Measurements from ENCODE around the gene WNK2.

WNK2 gene

DNA sequence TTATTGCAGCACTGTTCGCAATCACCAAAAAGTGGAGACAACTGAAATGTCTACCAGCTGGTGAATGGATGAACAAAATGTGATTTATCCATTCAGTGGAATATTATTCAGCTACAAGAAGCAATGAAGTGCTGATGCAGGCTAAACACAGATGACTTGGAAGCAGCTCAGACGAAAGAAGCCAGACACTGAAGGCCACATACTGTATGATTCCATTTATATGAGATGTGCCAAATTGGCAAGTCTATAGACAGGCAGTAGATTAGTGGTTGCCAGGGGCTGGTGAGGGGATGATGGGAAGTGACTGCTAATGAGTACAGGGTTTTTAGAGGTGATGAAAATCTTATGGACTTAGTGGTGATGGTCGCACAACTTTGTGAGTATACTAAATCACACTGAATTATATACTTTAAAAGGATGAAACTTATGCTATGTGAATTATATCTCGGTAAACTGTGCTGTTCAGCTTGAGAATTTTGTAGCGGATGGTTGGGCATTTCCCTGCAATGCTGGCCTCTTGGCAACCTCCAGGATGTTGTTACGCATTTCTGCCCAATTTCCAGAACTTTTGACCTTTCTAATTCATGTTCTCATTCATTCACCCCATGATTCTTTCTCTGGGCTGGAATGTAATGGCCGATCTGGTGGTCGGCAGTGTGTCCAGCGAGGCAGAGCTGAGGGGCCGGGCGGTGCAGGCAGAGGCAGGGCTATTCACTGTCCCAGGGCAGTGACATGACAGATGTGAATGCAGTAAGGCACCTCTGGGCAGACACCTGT is 22.0 kb upstream of the WNK2 start:
- H3K27me3 ChIP-seq (ENCODE audit: insufficient read depth, poor library complexity, severe bottlenecking) = no peaks in the 10 kb centered on the region
- TF ChIP-seq REST (IDR thresholded peaks at IDR 0.05; ENCODE audit: insufficient replicate concordance, low read depth) (no peak), POLR2AphosphoS5 (IDR thresholded peaks at IDR 0.05; ENCODE audit: low read depth) (no peak), SPI1 (IDR thresholded peaks at IDR 0.05; ENCODE audit: borderline replicate concordance, low read depth) (no peak), GABPA (IDR thresholded peaks at IDR 0.05; ENCODE audit: low read depth) (no peak), CTCF (IDR thresholded peaks at IDR 0.05; ENCODE audit: insufficient read depth, low read length) (no peak)
- DNase-seq (ENCODE audit: low read depth in 1 of 2, low spot score in 1 of 2) = no peak
- H3K4me3 ChIP-seq (replicated peaks; ENCODE audit: insufficient read depth, low read length) = no peak overlapping the region
- no peak overlapping the region for H3K27ac ChIP-seq (replicated peaks)

- no peak for TF ChIP-seq POLR2AphosphoS5 (IDR thresholded peaks at IDR 0.05; ENCODE audit: low read depth)
- no peak for TF ChIP-seq CTCF (IDR thresholded peaks at IDR 0.05; ENCODE audit: insufficient read depth, low read length)
- no peak for TF ChIP-seq SPI1 (IDR thresholded peaks at IDR 0.05; ENCODE audit: borderline replicate concordance, low read depth)
- TF ChIP-seq REST (IDR thresholded peaks at IDR 0.05; ENCODE audit: insufficient replicate concordance, low read depth) = no peak
- TF ChIP-seq GABPA (IDR thresholded peaks at IDR 0.05; ENCODE audit: low read depth) = no peak
- no peaks in the 10 kb centered on the region for H3K27me3 ChIP-seq (ENCODE audit: insufficient read depth, poor library complexity, severe bottlenecking)
- H3K27ac ChIP-seq (replicated peaks) = no peak overlapping the region
- no peak overlapping the region for H3K4me3 ChIP-seq (replicated peaks; ENCODE audit: insufficient read depth, low read length)
- DNase-seq (ENCODE audit: low read depth in 1 of 2, low spot score in 1 of 2) = no peak
Observed at GRCh38 chr9:93164085-93164484, 19.9 kb upstream of the WNK2 start.

DNA sequence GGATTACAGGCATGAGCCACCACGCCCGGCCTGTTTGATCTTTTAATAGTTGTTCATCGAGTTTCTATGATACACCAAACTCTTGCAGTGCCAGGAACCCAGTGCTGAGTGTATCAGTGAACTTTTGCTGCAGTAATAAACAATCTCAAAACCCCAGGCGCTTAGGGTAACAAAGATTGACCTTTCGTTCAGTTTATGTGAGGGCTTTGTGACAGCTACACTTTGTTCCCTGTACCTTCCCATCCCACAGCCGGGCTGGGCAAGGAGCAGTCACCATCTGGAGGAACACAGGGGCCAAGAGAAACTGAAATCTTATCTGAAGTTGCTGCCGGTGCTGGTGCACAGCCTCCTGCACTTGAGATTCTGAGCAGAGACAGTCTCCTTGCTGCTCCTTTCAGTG is 17.2 kb upstream of the WNK2 start:
- TF ChIP-seq CTCF (IDR thresholded peaks at IDR 0.05; ENCODE audit: insufficient read depth, low read length) (no peak), GABPA (IDR thresholded peaks at IDR 0.05; ENCODE audit: low read depth) (no peak), POLR2AphosphoS5 (IDR thresholded peaks at IDR 0.05; ENCODE audit: low read depth) (no peak), REST (IDR thresholded peaks at IDR 0.05; ENCODE audit: insufficient replicate concordance, low read depth) (no peak), SPI1 (IDR thresholded peaks at IDR 0.05; ENCODE audit: borderline replicate concordance, low read depth) (no peak)
- no peaks in the 10 kb centered on the region for H3K27me3 ChIP-seq (ENCODE audit: insufficient read depth, poor library complexity, severe bottlenecking)
- H3K4me3 ChIP-seq (replicated peaks; ENCODE audit: insufficient read depth, low read length) = no peak overlapping the region
- no peak overlapping the region for H3K27ac ChIP-seq (replicated peaks)
- no peak for DNase-seq (ENCODE audit: low read depth in 1 of 2, low spot score in 1 of 2)

Measured in HL-60 (cell line).